Kidney epithelial cell (primary cell): ENCODE results near the gene AMELX. TPM values are rescaled to one million over a fixed set of nuclear protein-coding genes. Genes with fewer than 3 reads are reported as not detected.

ENCODE experiments used
- DNase-seq: peaks from one replicate; pipeline ENCODE4 v3.0.0-alpha.2; 2010; ENCODE audit warnings: low read depth
- H3K27me3 ChIP-seq: 2 replicates; pipeline ENCODE4 v1.6.0; 2011; ENCODE audit warnings: low read length; ENCODE audit not compliant: control insufficient read depth, insufficient read depth
- H3K36me3 ChIP-seq: 2 replicates; pipeline ENCODE4 v1.5.1; 2011; ENCODE audit warnings: low read length; ENCODE audit not compliant: control insufficient read depth, insufficient read depth
- H3K4me3 ChIP-seq: 2 replicates; pipeline ENCODE4 v1.5.1; 2011; ENCODE audit warnings: low read depth, mild to moderate bottlenecking, control low read depth, low read length
- CTCF ChIP-seq: IDR thresholded peaks from 2 replicates; pipeline ENCODE4 v1.5.1; 2011; ENCODE audit warnings: mild to moderate bottlenecking, moderate library complexity, low read length, control low read depth, inconsistent platforms; ENCODE audit not compliant: insufficient read depth, poor library complexity, severe bottlenecking
- total RNA-seq: library from RNA; depleted of rRNA; stranded (reverse); fragments of >200 nt; gene quantifications from 2 replicates; pipeline ENCODE4 v1.2.3, GENCODE V29; 2015

AMELX gene
- total RNA-seq, 1 donor from 2014 or later: not detected

GRCh38 chrX:11309220-11309619, 16.0 kb downstream of the AMELX start:
- Histone ChIP-seq H3K27me3 (peaks cover 2% of the 10 kb centered on the region), H3K4me3 (no peak overlapping the region), H3K36me3 (no peaks in the 10 kb centered on the region)
- DNase-seq: no peak
- no peak for TF ChIP-seq CTCF

- no peak for TF ChIP-seq CTCF
- H3K4me3 ChIP-seq: no peak overlapping the region
- no peaks in the 10 kb centered on the region for H3K27me3 ChIP-seq
- no peaks in the 10 kb centered on the region for H3K36me3 ChIP-seq
- DNase-seq: no peak
Measured at GRCh38 chrX:11311706-11312105, 18.5 kb downstream of the AMELX start.

- no peaks in the 10 kb centered on the region for H3K27me3 ChIP-seq
- no peak for DNase-seq
- TF ChIP-seq CTCF: no peak
- H3K36me3 ChIP-seq: no peaks in the 10 kb centered on the region
- no peak overlapping the region for H3K4me3 ChIP-seq
Measured at GRCh38 chrX:11319806-11320520, 26.8 kb downstream of the AMELX start.

GRCh38 chrX:11321986-11322385, 28.8 kb downstream of the AMELX start:
- DNase-seq: no peak
- Histone ChIP-seq H3K27me3 (no peaks in the 10 kb centered on the region), H3K4me3 (no peak overlapping the region), H3K36me3 (no peaks in the 10 kb centered on the region)
- TF ChIP-seq CTCF: no peak

GRCh38 chrX:11328134-11328533, 34.9 kb downstream of the AMELX start:
- Histone ChIP-seq H3K36me3 (no peaks in the 10 kb centered on the region), H3K4me3 (no peak overlapping the region), H3K27me3 (no peaks in the 10 kb centered on the region)
- TF ChIP-seq CTCF: no peak
- DNase-seq: no peak

GRCh38 chrX:11329021-11329420, 35.8 kb downstream of the AMELX start:
- Histone ChIP-seq H3K27me3 (no peaks in the 10 kb centered on the region), H3K36me3 (no peaks in the 10 kb centered on the region), H3K4me3 (no peak overlapping the region)
- DNase-seq: no peak
- TF ChIP-seq CTCF: no peak
